Measurements from ENCODE around the gene MAGED4B. TPM values are rescaled to one million over a fixed set of nuclear protein-coding genes. Genes with fewer than 3 reads are reported as not detected.

Gene MAGED4B
- total RNA-seq, 4 donors from 2014 or later = 0.46 to 0.58 TPM; not detected in 2

DNA sequence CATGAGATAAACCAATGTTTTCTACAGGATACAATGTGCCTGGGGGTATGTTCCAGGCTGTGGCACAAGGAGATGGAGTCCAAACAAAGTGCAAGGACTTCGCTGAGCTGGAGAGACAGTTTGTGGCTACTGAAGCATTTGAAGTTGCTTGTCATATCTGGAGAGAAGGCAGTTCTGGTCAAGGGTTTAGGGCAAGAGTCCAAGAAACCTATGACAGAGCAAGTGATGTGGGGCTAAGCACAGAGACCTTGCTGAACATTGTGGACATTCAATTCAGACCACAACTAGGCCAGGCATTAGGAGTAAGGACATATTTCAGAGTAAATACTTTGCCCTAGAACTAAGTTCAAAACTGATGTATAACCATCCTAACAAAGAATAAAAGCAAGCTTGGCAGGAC is 34.8 kb downstream of the MAGED4B start:
- TF ChIP-seq POLR2A (IDR thresholded peaks at IDR 0.05) = no peak
- TF ChIP-seq, protein P1, sequence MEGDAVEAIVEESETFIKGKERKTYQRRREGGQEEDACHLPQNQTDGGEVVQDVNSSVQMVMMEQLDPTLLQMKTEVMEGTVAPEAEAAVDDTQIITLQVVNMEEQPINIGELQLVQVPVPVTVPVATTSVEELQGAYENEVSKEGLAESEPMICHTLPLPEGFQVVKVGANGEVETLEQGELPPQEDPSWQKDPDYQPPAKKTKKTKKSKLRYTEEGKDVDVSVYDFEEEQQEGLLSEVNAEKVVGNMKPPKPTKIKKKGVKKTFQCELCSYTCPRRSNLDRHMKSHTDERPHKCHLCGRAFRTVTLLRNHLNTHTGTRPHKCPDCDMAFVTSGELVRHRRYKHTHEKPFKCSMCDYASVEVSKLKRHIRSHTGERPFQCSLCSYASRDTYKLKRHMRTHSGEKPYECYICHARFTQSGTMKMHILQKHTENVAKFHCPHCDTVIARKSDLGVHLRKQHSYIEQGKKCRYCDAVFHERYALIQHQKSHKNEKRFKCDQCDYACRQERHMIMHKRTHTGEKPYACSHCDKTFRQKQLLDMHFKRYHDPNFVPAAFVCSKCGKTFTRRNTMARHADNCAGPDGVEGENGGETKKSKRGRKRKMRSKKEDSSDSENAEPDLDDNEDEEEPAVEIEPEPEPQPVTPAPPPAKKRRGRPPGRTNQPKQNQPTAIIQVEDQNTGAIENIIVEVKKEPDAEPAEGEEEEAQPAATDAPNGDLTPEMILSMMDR (IDR thresholded peaks at IDR 0.05 in 4 of 5, conservative IDR thresholded peaks at IDR 0.05 in 1 of 5) = no peak
- in situ Hi-C loops (cut with MboI; ENCODE audit: low sequenced_read_pairs in 4 of 4) (no loop called here), intact Hi-C loops (cut with DNase I; ENCODE audit: low total_unique reads) (no loop called here)
- no peak for DNase-seq
- Histone ChIP-seq H3K4me3 (no peak overlapping the region), H3K9me3 (no peaks in the 10 kb centered on the region), H3K4me1 (no peaks in the 10 kb centered on the region), H3K27me3 (peaks cover 0 to 3% (median 0%) of the 10 kb centered on the region in 3 donors), H3K27ac (no peak overlapping the region), H3K36me3 (no peaks in the 10 kb centered on the region)
- no peak for ATAC-seq

DNA sequence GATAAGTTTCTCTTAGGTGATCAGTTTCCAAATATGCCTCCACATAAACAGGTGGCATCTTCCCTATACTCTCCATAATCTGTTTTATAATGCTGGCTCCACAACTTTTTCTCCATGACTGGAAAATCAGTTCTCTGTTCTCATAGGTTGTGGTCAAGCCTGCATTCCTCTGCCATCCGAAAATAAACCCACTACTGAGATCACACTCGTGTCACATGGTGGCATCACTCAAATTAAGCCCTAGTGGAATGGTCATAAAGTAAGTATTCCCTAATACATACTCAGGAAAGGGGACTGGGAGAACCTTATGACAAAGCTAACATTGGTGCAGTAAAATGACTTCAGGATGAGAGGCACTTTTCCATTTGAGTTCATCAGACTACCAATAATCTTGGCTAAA is 37.6 kb downstream of the MAGED4B start:
- DNase-seq (no peak), ATAC-seq (no peak)
- in situ Hi-C loops (cut with MboI; ENCODE audit: low sequenced_read_pairs in 4 of 4) (no loop called here), intact Hi-C loops (cut with DNase I; ENCODE audit: low total_unique reads) (no loop called here)
- Histone ChIP-seq H3K4me1 (no peaks in the 10 kb centered on the region), H3K4me3 (no peak overlapping the region), H3K9me3 (no peaks in the 10 kb centered on the region), H3K27me3 (no peaks in the 10 kb centered on the region), H3K36me3 (no peaks in the 10 kb centered on the region), H3K27ac (no peak overlapping the region)
- no peak for TF ChIP-seq POLR2A (IDR thresholded peaks at IDR 0.05)
- TF ChIP-seq, protein P1 (IDR thresholded peaks at IDR 0.05 in 4 of 5, conservative IDR thresholded peaks at IDR 0.05 in 1 of 5) = no peak

DNA sequence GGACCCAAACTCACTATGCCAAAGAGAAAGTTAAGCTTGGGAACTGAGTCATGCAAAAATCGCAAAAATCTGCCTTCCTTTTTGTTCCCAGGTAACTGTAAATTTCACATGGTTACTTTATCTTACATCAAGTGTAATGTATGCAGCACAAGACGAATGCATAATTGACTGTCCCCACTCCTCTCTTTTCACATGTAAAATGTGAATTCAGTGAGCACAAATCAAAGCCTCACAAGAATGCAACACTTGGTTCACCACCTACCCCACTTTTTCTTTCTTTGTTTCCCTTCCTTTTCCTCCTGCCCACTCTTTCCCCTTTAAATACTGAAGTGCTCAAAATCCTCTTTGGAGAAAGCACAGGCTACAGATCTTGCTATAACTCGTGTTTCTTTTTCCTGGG is 53.2 kb downstream of the MAGED4B start:
- no peak overlapping the region for H3K27ac ChIP-seq
- in situ Hi-C loops (cut with MboI; ENCODE audit: low sequenced_read_pairs in 4 of 4) (no loop called here), intact Hi-C loops (cut with DNase I; ENCODE audit: low total_unique reads) (no loop called here)
- H3K27me3 ChIP-seq = no peaks in the 10 kb centered on the region
- H3K36me3 ChIP-seq = no peaks in the 10 kb centered on the region
- no peak overlapping the region for H3K4me3 ChIP-seq
- no peaks in the 10 kb centered on the region for H3K4me1 ChIP-seq
- DNase-seq (no peak), ATAC-seq (no peak)
- TF ChIP-seq, protein P1 (IDR thresholded peaks at IDR 0.05 in 4 of 5, conservative IDR thresholded peaks at IDR 0.05 in 1 of 5) = no peak
- no peak for TF ChIP-seq POLR2A (IDR thresholded peaks at IDR 0.05)
- H3K9me3 ChIP-seq = no peaks in the 10 kb centered on the region

Other genes starting within 250 kb of the MAGED4B start
- 10 to 100 TPM; 16.1 to 25.4 (median 20.2) TPM for gene MAGED1, start 175.6 kb downstream of the MAGED4B start, total RNA-seq
- gene MAGED4, start 115.7 kb upstream of the MAGED4B start, total RNA-seq = under 1 TPM in 3 of 4 donors, not detected in 1; 0.15 to 0.49 (median 0.24) TPM